Cerebellar nuclear complex (tissue), 1 donor: ENCODE data around the gene FBXL17.
A peak's percentile ranks its signal among the peaks of the same experiment; 100 is the strongest.
"Not testable (repeated sequence)": the region's sequence is repeated elsewhere in the genome, so short reads cannot be mapped to it uniquely, and the experiment has no call there.

Source experiments
- DNase-seq, 2 experiments: peaks; one replicate each; lab custom pipeline; 2025; lab: John Stamatoyannopoulos, UW

The FBXL17 gene

GRCh38 chr5:108381954-108382783, at the start of gene FBXL17:
FBXL17 (minus strand) TSS chr5:108382098.
- no peak for DNase-seq

GRCh38 chr5:108430931-108431608, 49.2 kb upstream of the FBXL17 start:
- no peak for DNase-seq

- no peak for DNase-seq
Observed at GRCh38 chr5:108421713-108422112, 39.8 kb upstream of the FBXL17 start.

GRCh38 chr5:108420755-108421154, 38.9 kb upstream of the FBXL17 start:
- no peak for DNase-seq

- DNase-seq, result no peak
Observed at GRCh38 chr5:108420158-108420557, 38.3 kb upstream of the FBXL17 start.

GRCh38 chr5:108418197-108418596, 36.3 kb upstream of the FBXL17 start:
- peak; percentile 65 to 86 for DNase-seq

GRCh38 chr5:108417166-108417670, 35.3 kb upstream of the FBXL17 start:
- DNase-seq, result no peak

- no peak for DNase-seq
Observed at GRCh38 chr5:108415726-108416125, 33.8 kb upstream of the FBXL17 start.

GRCh38 chr5:108409786-108410185, 27.9 kb upstream of the FBXL17 start:
- DNase-seq, result no peak

- not testable (repeated sequence) for DNase-seq
Observed at GRCh38 chr5:108405201-108405600, 23.3 kb upstream of the FBXL17 start.

- no peak for DNase-seq
Observed at GRCh38 chr5:108398964-108399363, 17.1 kb upstream of the FBXL17 start.

GRCh38 chr5:108396837-108397236, 14.9 kb upstream of the FBXL17 start:
- not testable (repeated sequence) for DNase-seq

GRCh38 chr5:108387758-108388157, 5.9 kb upstream of the FBXL17 start:
- DNase-seq, result peak in 1 of 2 experiments; percentile 16

- no peak for DNase-seq
Observed at GRCh38 chr5:108386345-108387061, 4.6 kb upstream of the FBXL17 start.

GRCh38 chr5:108384741-108385140, 2.8 kb upstream of the FBXL17 start:
- DNase-seq, result no peak

- no peak for DNase-seq
Observed at GRCh38 chr5:108382784-108383330, 959 bp upstream of the FBXL17 start.

- DNase-seq, result no peak
Observed at GRCh38 chr5:108381350-108381953, 446 bp downstream of the FBXL17 start.

- no peak for DNase-seq
Observed at GRCh38 chr5:108380531-108381349, 1.2 kb downstream of the FBXL17 start.

- DNase-seq, result no peak
Observed at GRCh38 chr5:108379722-108380530, 2.0 kb downstream of the FBXL17 start.

GRCh38 chr5:108375768-108376167, 6.1 kb downstream of the FBXL17 start:
- no peak for DNase-seq
